ENCODE data around the gene NLRX1. TPM values are rescaled to one million over a fixed set of nuclear protein-coding genes. Genes with fewer than 3 reads are reported as not detected.
"Not testable (repeated sequence)": the region's sequence is repeated elsewhere in the genome, so short reads cannot be mapped to it uniquely, and the experiment has no call there.

NLRX1 gene
- polyA plus RNA-seq, 1 donor = 10.0 TPM

GRCh38 chr11:119153049-119153818 is 15.3 kb upstream of the NLRX1 start:
- DNase-seq = no peak

- no peak for DNase-seq
Observed at GRCh38 chr11:119154178-119154577, 14.3 kb upstream of the NLRX1 start.

- DNase-seq = no peak
Observed at GRCh38 chr11:119155733-119156492, 12.6 kb upstream of the NLRX1 start.

GRCh38 chr11:119156496-119156895 is 12.0 kb upstream of the NLRX1 start:
- no peak for DNase-seq

GRCh38 chr11:119157063-119157462 is 11.5 kb upstream of the NLRX1 start:
- no peak for DNase-seq

GRCh38 chr11:119158467-119158866 is 10.1 kb upstream of the NLRX1 start:
- DNase-seq = no peak

- no peak for DNase-seq
Observed at GRCh38 chr11:119160151-119160550, 8.4 kb upstream of the NLRX1 start.

GRCh38 chr11:119161871-119162270 is 6.7 kb upstream of the NLRX1 start:
- no peak for DNase-seq

- DNase-seq = peak; percentile 29
Observed at GRCh38 chr11:119166368-119167076, 2.0 kb upstream of the NLRX1 start.

- DNase-seq = not testable (repeated sequence)
Observed at GRCh38 chr11:119167077-119167458, 1.5 kb upstream of the NLRX1 start.

GRCh38 chr11:119167933-119168332 is 592 bp upstream of the NLRX1 start:
- DNase-seq = no peak

GRCh38 chr11:119169282-119169719 is 776 bp downstream of the NLRX1 start:
- no peak for DNase-seq

GRCh38 chr11:119172513-119172912 is 4.0 kb downstream of the NLRX1 start:
- no peak for DNase-seq

- DNase-seq = no peak
Observed at GRCh38 chr11:119173453-119173852, 4.9 kb downstream of the NLRX1 start.

- DNase-seq = no peak
Observed at GRCh38 chr11:119175493-119176077, 7.1 kb downstream of the NLRX1 start.

- DNase-seq = no peak
Observed at GRCh38 chr11:119178166-119178680, 9.7 kb downstream of the NLRX1 start.

- no peak for DNase-seq
Observed at GRCh38 chr11:119179342-119179741, 10.8 kb downstream of the NLRX1 start.

GRCh38 chr11:119179983-119180382 is 11.5 kb downstream of the NLRX1 start:
- no peak for DNase-seq

GRCh38 chr11:119180729-119181676 is 12.5 kb downstream of the NLRX1 start:
- no peak for DNase-seq

- no peak for DNase-seq
Observed at GRCh38 chr11:119181677-119182412, 13.3 kb downstream of the NLRX1 start.

Data from left kidney (tissue), 2 donors.